ENCODE results near the gene ST3GAL2.

DNA sequence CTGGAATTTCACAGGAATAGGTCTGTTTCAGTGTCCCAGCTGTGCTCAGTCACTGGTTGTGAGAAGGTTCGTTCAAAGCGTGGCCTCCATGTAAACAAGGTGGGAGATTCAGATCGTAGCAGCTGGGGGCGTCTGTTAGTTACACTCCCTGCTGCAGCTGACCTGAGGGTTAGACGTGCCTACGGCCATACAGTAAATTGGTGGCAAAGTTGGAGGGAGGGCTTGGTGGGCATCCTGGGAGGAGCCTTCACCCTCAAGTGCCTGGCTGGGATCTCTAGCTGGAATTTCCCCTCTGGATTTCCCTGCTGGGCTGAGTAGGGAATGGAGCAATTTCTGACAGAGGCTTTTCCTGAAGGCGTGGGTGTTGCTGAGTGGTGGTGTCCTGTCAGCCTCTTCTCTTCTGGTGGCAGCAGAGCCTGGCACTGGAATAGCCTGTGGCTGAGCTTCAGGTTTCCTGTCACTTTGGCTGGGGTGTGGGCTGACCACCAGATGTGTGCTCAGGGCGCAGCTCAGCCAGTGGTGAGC, 21.9 kb upstream of the ST3GAL2 start:
- TF ChIP-seq, protein P1, sequence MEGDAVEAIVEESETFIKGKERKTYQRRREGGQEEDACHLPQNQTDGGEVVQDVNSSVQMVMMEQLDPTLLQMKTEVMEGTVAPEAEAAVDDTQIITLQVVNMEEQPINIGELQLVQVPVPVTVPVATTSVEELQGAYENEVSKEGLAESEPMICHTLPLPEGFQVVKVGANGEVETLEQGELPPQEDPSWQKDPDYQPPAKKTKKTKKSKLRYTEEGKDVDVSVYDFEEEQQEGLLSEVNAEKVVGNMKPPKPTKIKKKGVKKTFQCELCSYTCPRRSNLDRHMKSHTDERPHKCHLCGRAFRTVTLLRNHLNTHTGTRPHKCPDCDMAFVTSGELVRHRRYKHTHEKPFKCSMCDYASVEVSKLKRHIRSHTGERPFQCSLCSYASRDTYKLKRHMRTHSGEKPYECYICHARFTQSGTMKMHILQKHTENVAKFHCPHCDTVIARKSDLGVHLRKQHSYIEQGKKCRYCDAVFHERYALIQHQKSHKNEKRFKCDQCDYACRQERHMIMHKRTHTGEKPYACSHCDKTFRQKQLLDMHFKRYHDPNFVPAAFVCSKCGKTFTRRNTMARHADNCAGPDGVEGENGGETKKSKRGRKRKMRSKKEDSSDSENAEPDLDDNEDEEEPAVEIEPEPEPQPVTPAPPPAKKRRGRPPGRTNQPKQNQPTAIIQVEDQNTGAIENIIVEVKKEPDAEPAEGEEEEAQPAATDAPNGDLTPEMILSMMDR (IDR thresholded peaks at IDR 0.05; ENCODE audit: insufficient read depth, low read length, poor library complexity, severe bottlenecking): no peak
- TF ChIP-seq EZH2phosphoT487 (conservative IDR thresholded peaks at IDR 0.05; ENCODE audit: low read length): no peak
